ENCODE data around the gene WDFY2. TPM values are rescaled to one million over a fixed set of nuclear protein-coding genes. Genes with fewer than 3 reads are reported as not detected.

WDFY2 gene
- total and polyA plus RNA-seq, 4 donors: 4.6 to 27.3 (median 10.9) TPM

- Histone ChIP-seq H3K4me1 (ENCODE audit: control insufficient read depth in 5 of 5, insufficient read depth in 5 of 5, low read length in 5 of 5) (peaks cover 0 to 13% (median 5%) of the 10 kb centered on the region in 5 donors), H3K9me3 (ENCODE audit: control insufficient read depth in 4 of 4, insufficient read depth in 3 of 4, low read length in 3 of 4) (no peaks in the 10 kb centered on the region), H3K4me3 (no peak overlapping the region), H3K9ac (ENCODE audit: insufficient read depth in 1 of 2, low read length in 2 of 2) (no peak overlapping the region), H3K36me3 (ENCODE audit: control insufficient read depth in 4 of 4, insufficient read depth in 4 of 4, low read length in 4 of 4) (no peaks in the 10 kb centered on the region), H3K27ac (ENCODE audit: low read depth in 1 of 2, low read length in 1 of 2) (no peak overlapping the region), H3K27me3 (ENCODE audit: control insufficient read depth in 3 of 3, insufficient read depth in 3 of 3, low read length in 2 of 3) (no peaks in the 10 kb centered on the region)
- 87% methylated on average over 8 of the region's 8 CpGs for WGBS, 2 donors
- no peak for DNase-seq
- ATAC-seq (ENCODE audit: insufficient read depth, low FRiP score): no peak
- TF ChIP-seq CTCF (IDR thresholded peaks at IDR 0.05; ENCODE audit: control extremely low read depth, extremely low read depth): no peak
These were observed 80.0 kb downstream of the WDFY2 start for GRCh38 chr13:51663973-51664957.

GRCh38 chr13:51665456-51665855 is 81.2 kb downstream of the WDFY2 start:
- Histone ChIP-seq H3K27me3 (ENCODE audit: control insufficient read depth in 3 of 3, insufficient read depth in 3 of 3, low read length in 2 of 3) (no peaks in the 10 kb centered on the region), H3K9ac (ENCODE audit: insufficient read depth in 1 of 2, low read length in 2 of 2) (no peak overlapping the region), H3K36me3 (ENCODE audit: control insufficient read depth in 4 of 4, insufficient read depth in 4 of 4, low read length in 4 of 4) (no peaks in the 10 kb centered on the region), H3K4me1 (ENCODE audit: control insufficient read depth in 5 of 5, insufficient read depth in 5 of 5, low read length in 5 of 5) (peaks cover 0 to 10% (median 2%) of the 10 kb centered on the region in 5 donors), H3K4me3 (no peak overlapping the region), H3K9me3 (ENCODE audit: control insufficient read depth in 4 of 4, insufficient read depth in 3 of 4, low read length in 3 of 4) (no peaks in the 10 kb centered on the region), H3K27ac (ENCODE audit: low read depth in 1 of 2, low read length in 1 of 2) (no peak overlapping the region)
- TF ChIP-seq CTCF (IDR thresholded peaks at IDR 0.05; ENCODE audit: control extremely low read depth, extremely low read depth): no peak
- ATAC-seq (ENCODE audit: insufficient read depth, low FRiP score) (no peak), DNase-seq (no peak)
- WGBS, 2 donors: 85% methylated on average over 2 of the region's 2 CpGs

GRCh38 chr13:51666374-51666773 is 82.1 kb downstream of the WDFY2 start:
- Histone ChIP-seq H3K4me1 (ENCODE audit: control insufficient read depth in 5 of 5, insufficient read depth in 5 of 5, low read length in 5 of 5) (peaks cover 0 to 10% (median 2%) of the 10 kb centered on the region in 5 donors), H3K27me3 (ENCODE audit: control insufficient read depth in 3 of 3, insufficient read depth in 3 of 3, low read length in 2 of 3) (no peaks in the 10 kb centered on the region), H3K36me3 (ENCODE audit: control insufficient read depth in 4 of 4, insufficient read depth in 4 of 4, low read length in 4 of 4) (no peaks in the 10 kb centered on the region), H3K27ac (ENCODE audit: low read depth in 1 of 2, low read length in 1 of 2) (no peak overlapping the region), H3K9ac (ENCODE audit: insufficient read depth in 1 of 2, low read length in 2 of 2) (no peak overlapping the region), H3K4me3 (no peak overlapping the region), H3K9me3 (ENCODE audit: control insufficient read depth in 4 of 4, insufficient read depth in 3 of 4, low read length in 3 of 4) (no peaks in the 10 kb centered on the region)
- DNase-seq (no peak), ATAC-seq (ENCODE audit: insufficient read depth, low FRiP score) (no peak)
- TF ChIP-seq CTCF (IDR thresholded peaks at IDR 0.05; ENCODE audit: control extremely low read depth, extremely low read depth): no peak
- 68 to 79% methylated on average over 1 of the region's 1 CpG for WGBS, 2 donors

All from lung (tissue), 12 donors.